IMR-90 (cell line): ENCODE results near the gene DIPK1B. TPM values are rescaled to one million over a fixed set of nuclear protein-coding genes. Genes with fewer than 3 reads are reported as not detected.

Experiments used
- ATAC-seq: fragments of 200-7000 bp; cut with Tn5 transposase; 2 replicates; pipeline ENCODE4 v1.9.1; 2020; ENCODE audit warnings: low read depth, mild to moderate bottlenecking, moderate library complexity
- BruUV-seq: library from RNA; stranded (reverse); fragments of 400-500 nt; replicated peaks from 2 replicates; lab custom pipeline; 2021; lab: Mats Ljungman, UMichigan
- CTCF ChIA-PET: fragments of 300-600 bp; formaldehyde crosslinking; extraction: SDS; loops from one replicate; lab custom pipeline; 2021; ENCODE audit warnings: antibody characterized with exemption; lab: Yijun Ruan, JAX
- POLR2A ChIA-PET: fragments of 300-600 bp; sonication (Branson Sonifier 250); formaldehyde crosslinking; loops from one replicate; lab custom pipeline; 2022; ENCODE audit warnings: antibody characterized with exemption; ENCODE audit not compliant: unreplicated experiment; lab: Charles Lee
- DNase-seq: peaks from one replicate; pipeline ENCODE4 v3.0.0; 2013
- H2AFZ ChIP-seq: replicated peaks from 2 replicates; pipeline ENCODE3; 2013; ENCODE audit warnings: low read length, mild to moderate bottlenecking; ENCODE audit not compliant: poor library complexity
- H2AK5ac ChIP-seq: 2 replicates; pipeline ENCODE4 v1.6.1; 2013; ENCODE audit warnings: low read depth, low read length, inconsistent platforms
- H2AK9ac ChIP-seq: replicated peaks from 2 replicates; pipeline ENCODE3; 2013; ENCODE audit warnings: mild to moderate bottlenecking, low read depth, low read length, moderate library complexity; ENCODE audit not compliant: poor library complexity
- H2BK120ac ChIP-seq: 2 replicates; pipeline ENCODE4 v1.6.1; 2013; ENCODE audit warnings: low read depth, low read length, inconsistent platforms
- H2BK15ac ChIP-seq: 3 replicates; pipeline ENCODE4 v1.6.1; 2013; ENCODE audit warnings: low read depth, low read length, inconsistent platforms
- H2BK20ac ChIP-seq: 2 replicates; pipeline ENCODE4 v1.6.1; 2013; ENCODE audit warnings: low read depth, mild to moderate bottlenecking, inconsistent platforms, low read length, moderate library complexity
- H2BK5ac ChIP-seq: 2 replicates; pipeline ENCODE4 v1.6.1; 2013; ENCODE audit warnings: mild to moderate bottlenecking, low read depth, low read length, inconsistent platforms; ENCODE audit not compliant: poor library complexity, severe bottlenecking
- H3K14ac ChIP-seq: replicated peaks from 2 replicates; pipeline ENCODE4 v1.6.1; 2013; ENCODE audit warnings: low read depth, low read length, inconsistent platforms
- H3K18ac ChIP-seq: 2 replicates; pipeline ENCODE4 v1.6.1; 2013; ENCODE audit warnings: low read depth, low read length, control low read depth
- H3K23ac ChIP-seq: 2 replicates; pipeline ENCODE4 v1.6.1; 2013; ENCODE audit warnings: low read depth, low read length, inconsistent platforms
- H3K27ac ChIP-seq: 2 replicates; pipeline ENCODE4 v1.5.1; 2013; ENCODE audit warnings: mild to moderate bottlenecking, control low read depth, low read length; ENCODE audit not compliant: insufficient read depth
- H3K27me3 ChIP-seq: 2 replicates; pipeline ENCODE4 v1.6.1; 2013; ENCODE audit warnings: low read length; ENCODE audit not compliant: control insufficient read depth, insufficient read depth
- H3K36me3 ChIP-seq: 2 replicates; pipeline ENCODE4 v1.6.1; 2013; ENCODE audit warnings: low read length, mixed read lengths; ENCODE audit not compliant: control insufficient read depth, insufficient read depth
- H3K4ac ChIP-seq: 2 replicates; pipeline ENCODE4 v1.6.1; 2013; ENCODE audit warnings: low read depth, low read length, inconsistent platforms
- H3K4me1 ChIP-seq: 2 replicates; pipeline ENCODE4 v1.6.1; 2013; ENCODE audit warnings: low read length, mixed read lengths; ENCODE audit not compliant: control insufficient read depth, insufficient read depth
- H3K4me2 ChIP-seq: 2 replicates; pipeline ENCODE4 v1.6.1; 2013; ENCODE audit warnings: low read depth, mild to moderate bottlenecking, control low read depth, low read length, moderate library complexity
- H3K4me3 ChIP-seq: 2 replicates; pipeline ENCODE4 v1.5.1; 2013; ENCODE audit warnings: low read depth, mild to moderate bottlenecking, control low read depth, low read length, moderate library complexity; ENCODE audit not compliant: insufficient read depth
- H3K56ac ChIP-seq: 2 replicates; pipeline ENCODE4 v1.6.1; 2013; ENCODE audit warnings: low read length, inconsistent platforms; ENCODE audit not compliant: insufficient read depth; ENCODE audit errors: extremely low read depth
- H3K79me1 ChIP-seq, 2 experiments: 2 replicates each; pipeline ENCODE4 v1.6.1; 2013; ENCODE audit warnings: low read length in 2 of 2, inconsistent platforms in 1 of 2, low read depth in 1 of 2
- H3K9ac ChIP-seq: 2 replicates; pipeline ENCODE4 v1.6.1; 2013; ENCODE audit warnings: low read depth, low read length, control low read depth
- H3K9me1 ChIP-seq: 2 replicates; pipeline ENCODE4 v1.6.1; 2013; ENCODE audit warnings: low read length, inconsistent platforms; ENCODE audit not compliant: insufficient read depth
- H3K9me3 ChIP-seq: 2 replicates; pipeline ENCODE4 v1.6.1; 2013; ENCODE audit warnings: low read length; ENCODE audit not compliant: control insufficient read depth, insufficient read depth
- H4K20me1 ChIP-seq: 2 replicates; pipeline ENCODE4 v1.6.1; 2013; ENCODE audit warnings: low read length, inconsistent platforms; ENCODE audit not compliant: insufficient read depth
- H4K5ac ChIP-seq: 2 replicates; pipeline ENCODE4 v1.6.1; 2013; ENCODE audit warnings: mild to moderate bottlenecking, low read depth, low read length, control low read depth
- H4K8ac ChIP-seq, 2 experiments: 2 replicates each; pipeline ENCODE4 v1.6.1; 2013; ENCODE audit warnings: low read depth in 2 of 2, low read length in 2 of 2, control low read depth in 1 of 2, inconsistent platforms in 1 of 2
- H4K91ac ChIP-seq: 2 replicates; pipeline ENCODE4 v1.6.1; 2013; ENCODE audit warnings: low read depth, low read length, inconsistent platforms; ENCODE audit not compliant: insufficient read depth
- BHLHE40 ChIP-seq: fragments of 150-350 bp; IDR thresholded peaks from 2 replicates; pipeline ENCODE4 v1.6.1; 2016; ENCODE audit warnings: mild to moderate bottlenecking, low read depth, low read length
- MXI1 ChIP-seq: IDR thresholded peaks from 2 replicates; pipeline ENCODE4 v1.6.1; 2012; ENCODE audit warnings: low read depth, mild to moderate bottlenecking, low read length, moderate library complexity, borderline replicate concordance
- RAD21 ChIP-seq: IDR thresholded peaks from 2 replicates; pipeline ENCODE4 v1.6.1; 2012; ENCODE audit warnings: low read length, improper control_type of control experiment
- WGBS, 2 experiments: methylation state at CpG; one replicate each; pipeline versions ENCODE4 v1.1.5 to v1.1.7; 2013; ENCODE audit warnings: missing lambda C conversion rate in 2 of 2; ENCODE audit not compliant: insufficient read length in 1 of 2; ENCODE audit errors: extremely low coverage in 2 of 2; 5-methylcytosine and 5-hydroxymethylcytosine counted together
- dilution Hi-C: fragments of 300-500 bp; cut with HindIII; formaldehyde crosslinking; loops from one replicate; pipeline ENCODE4 v1.14.3; 2018; ENCODE audit warnings: low sequenced_read_pairs; ENCODE audit not compliant: unreplicated experiment
- in situ Hi-C: fragments of 300-500 bp; cut with MboI; formaldehyde crosslinking; loops from 3 replicates; pipeline ENCODE4 v1.14.3; 2019; ENCODE audit warnings: low sequenced_read_pairs, inconsistent platforms, mixed read lengths
- intact Hi-C: fragments of 100-400 bp; cut with micrococcal nuclease; formaldehyde crosslinking; loops from 2 replicates; pipeline ENCODE4 v1.10.0; 2022
- polyA plus RNA-seq, 3 experiments: library from polyadenylated mRNA; depleted of rRNA; stranded (reverse); fragments of >200 nt; gene quantifications; 2 replicates each; pipeline ENCODE4 v1.2.3, GENCODE V29; 2012; ENCODE audit warnings: low replicate concordance in 1 of 3
- total RNA-seq: library from RNA; depleted of rRNA; stranded (reverse); fragments of >200 nt; gene quantifications from 2 replicates; pipeline ENCODE4 v1.2.3, GENCODE V29; 2012
- TF ChIP-seq, protein P1 (sequence below): conservative IDR thresholded peaks from 2 replicates; pipeline ENCODE4 v1.5.1; 2012; ENCODE audit warnings: mild to moderate bottlenecking, low read depth, low read length, improper control_type of control experiment

Gene DIPK1B
- total and polyA plus RNA-seq, 2 of the 4 experiments (the other 2 are of a cell fraction): 3.4 to 7.1 TPM

GRCh38 chr9:136726631-136727191, 14.3 kb downstream of the DIPK1B start:
- Histone ChIP-seq H4K20me1 (peaks cover 62% of the 10 kb centered on the region), H2AK9ac (peak overlapping the region; percentile 89), H2BK20ac (no peak overlapping the region), H3K9me3 (no peaks in the 10 kb centered on the region), H3K4me3 (peak overlapping the region; percentile 98), H3K23ac (peak overlapping the region; percentile 54; the same call in 1 of the 2 replicates), H3K9me1 (peaks cover 15% of the 10 kb centered on the region), H3K4me1 (peaks cover 15% of the 10 kb centered on the region), H2BK120ac (no peak overlapping the region), H3K27me3 (no peaks in the 10 kb centered on the region), H3K14ac (peak overlapping the region; percentile 95), H4K8ac (no peak overlapping the region), H2AFZ (peak overlapping the region; percentile 2), H3K79me1 (peaks cover 22 to 81% of the 10 kb centered on the region in 2 experiments), H3K56ac (no peak overlapping the region), H4K5ac (no peak overlapping the region), H2BK15ac (no peak overlapping the region), H3K4me2 (peak overlapping the region; percentile 93), H3K9ac (peak overlapping the region; percentile 90; the same call in 1 of the 2 replicates), H3K36me3 (peaks cover 43% of the 10 kb centered on the region), H2AK5ac (peak overlapping the region; percentile 9; the same call in 1 of the 2 replicates), H3K27ac (0 out of 2 replicates have a peak overlapping the region, but pooled peaks have one; percentile 19), H2BK5ac (no peak overlapping the region), H4K91ac (no peak overlapping the region), H3K18ac (no peak overlapping the region), H3K4ac (no peak overlapping the region)
- in situ Hi-C loops (no loop called here), dilution Hi-C loops (no loop called here), intact Hi-C loops (loop anchor here (1.0 kb wide), 1 partner anchor 30 kb away; no protein-coding TSS in a partner anchor)
- POLR2A ChIA-PET: no interaction called here
- ATAC-seq: no peak
- 10% methylated on average over 2 of the region's 18 CpGs; no CpG with 5 or more reads in 1 of the 2 experiments for WGBS, 2 experiments
- BruUV-seq: no TSS peak
- DNase-seq: peak; percentile 31
- CTCF ChIA-PET: interaction anchor here (1.0 kb wide), 1 partner anchor 13 kb away, joined by 3 read pairs; no protein-coding TSS in a partner anchor
- peak; percentile 43; the same call in 1 of the 2 replicates for TF ChIP-seq BHLHE40
- no peak for TF ChIP-seq MXI1
- TF ChIP-seq, protein P1, sequence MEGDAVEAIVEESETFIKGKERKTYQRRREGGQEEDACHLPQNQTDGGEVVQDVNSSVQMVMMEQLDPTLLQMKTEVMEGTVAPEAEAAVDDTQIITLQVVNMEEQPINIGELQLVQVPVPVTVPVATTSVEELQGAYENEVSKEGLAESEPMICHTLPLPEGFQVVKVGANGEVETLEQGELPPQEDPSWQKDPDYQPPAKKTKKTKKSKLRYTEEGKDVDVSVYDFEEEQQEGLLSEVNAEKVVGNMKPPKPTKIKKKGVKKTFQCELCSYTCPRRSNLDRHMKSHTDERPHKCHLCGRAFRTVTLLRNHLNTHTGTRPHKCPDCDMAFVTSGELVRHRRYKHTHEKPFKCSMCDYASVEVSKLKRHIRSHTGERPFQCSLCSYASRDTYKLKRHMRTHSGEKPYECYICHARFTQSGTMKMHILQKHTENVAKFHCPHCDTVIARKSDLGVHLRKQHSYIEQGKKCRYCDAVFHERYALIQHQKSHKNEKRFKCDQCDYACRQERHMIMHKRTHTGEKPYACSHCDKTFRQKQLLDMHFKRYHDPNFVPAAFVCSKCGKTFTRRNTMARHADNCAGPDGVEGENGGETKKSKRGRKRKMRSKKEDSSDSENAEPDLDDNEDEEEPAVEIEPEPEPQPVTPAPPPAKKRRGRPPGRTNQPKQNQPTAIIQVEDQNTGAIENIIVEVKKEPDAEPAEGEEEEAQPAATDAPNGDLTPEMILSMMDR: peak; percentile 36
- no peak for TF ChIP-seq RAD21
